ENCODE results near the gene SRGAP1.

GRCh38 chr12:63895841-63896240, 51.3 kb downstream of the SRGAP1 start:
- TF ChIP-seq CTCF (IDR thresholded peaks at IDR 0.05) (no peak), POLR2AphosphoS5 (IDR thresholded peaks at IDR 0.05; ENCODE audit: low read depth, low read length) (no peak), REST (IDR thresholded peaks at IDR 0.05; ENCODE audit: insufficient read depth in 1 of 2, low read depth in 2 of 2, low read length in 1 of 2) (no peak)
